Keratinocyte (primary cell): ENCODE data around the gene GID8. TPM values are rescaled to one million over a fixed set of nuclear protein-coding genes. Genes with fewer than 3 reads are reported as not detected.

ENCODE experiments used
- DNase-seq: peaks from one replicate; pipeline ENCODE4 v3.0.0-alpha.2; 2011; ENCODE audit warnings: low read depth, missing footprints, low spot score
- FAIRE-seq: peaks from 2 replicates; lab custom pipeline; 2011; peaks lifted over from hg19 to GRCh38; lab: Jason Lieb, UNC
- H2AFZ ChIP-seq: 2 replicates; pipeline ENCODE4 v1.6.0; 2012; ENCODE audit warnings: low read length, control low read depth, inconsistent platforms; ENCODE audit not compliant: control insufficient read depth
- H3K27ac ChIP-seq: 2 replicates; pipeline ENCODE4 v1.5.1; 2011; ENCODE audit warnings: low read length; ENCODE audit not compliant: control insufficient read depth, insufficient read depth
- H3K27me3 ChIP-seq: 3 replicates; pipeline ENCODE4 v1.6.0; 2011; ENCODE audit warnings: low read length; ENCODE audit not compliant: control insufficient read depth, insufficient read depth; ENCODE audit errors: extremely low read depth
- H3K36me3 ChIP-seq, 2 experiments: 2 replicates in 1 of 2; 3 replicates in 1 of 2; pipeline ENCODE4 v1.5.1; 2011; ENCODE audit warnings: low read length in 2 of 2, mild to moderate bottlenecking in 1 of 2; ENCODE audit not compliant: control insufficient read depth in 2 of 2, insufficient read depth in 2 of 2; ENCODE audit errors: extremely low read depth in 1 of 2
- H3K4me1 ChIP-seq: 3 replicates; pipeline ENCODE4 v1.5.1; 2011; ENCODE audit warnings: low read length; ENCODE audit not compliant: control insufficient read depth, insufficient read depth; ENCODE audit errors: extremely low read depth
- H3K4me2 ChIP-seq: 3 replicates; pipeline ENCODE4 v1.6.0; 2011; ENCODE audit warnings: low read depth, low read length; ENCODE audit not compliant: control insufficient read depth, insufficient read depth; ENCODE audit errors: extremely low read depth
- H3K4me3 ChIP-seq, 3 experiments: fragments of 200-600 bp in 1 of 3; sonication (generic) in 1 of 3; 2 replicates in 2 of 3; 3 replicates in 1 of 3; pipeline ENCODE4 v1.5.1; 2011 to 2016; ENCODE audit warnings: low read length in 3 of 3, mild to moderate bottlenecking in 3 of 3, control low read depth in 2 of 3, inconsistent platforms in 1 of 3, low read depth in 1 of 3, mixed read lengths in 1 of 3, mixed run types in 1 of 3, moderate library complexity in 1 of 3; ENCODE audit not compliant: control insufficient read depth in 2 of 3, insufficient read depth in 2 of 3; ENCODE audit errors: extremely low read depth in 1 of 3
- H3K79me2 ChIP-seq: 2 replicates; pipeline ENCODE4 v1.6.0; 2012; ENCODE audit warnings: low read length; ENCODE audit not compliant: control insufficient read depth, insufficient read depth
- H3K9ac ChIP-seq: 3 replicates; pipeline ENCODE4 v1.6.0; 2011; ENCODE audit warnings: low read length; ENCODE audit not compliant: control insufficient read depth, insufficient read depth; ENCODE audit errors: extremely low read depth
- H3K9me1 ChIP-seq: 3 replicates; pipeline ENCODE4 v1.6.0; 2011; ENCODE audit warnings: low read length; ENCODE audit not compliant: control insufficient read depth, insufficient read depth; ENCODE audit errors: extremely low read depth
- H3K9me3 ChIP-seq: 2 replicates; pipeline ENCODE4 v1.5.1; 2012; ENCODE audit warnings: low read depth, low read length; ENCODE audit not compliant: control insufficient read depth
- H4K20me1 ChIP-seq: 3 replicates; pipeline ENCODE4 v1.6.0; 2011; ENCODE audit warnings: low read length; ENCODE audit not compliant: control insufficient read depth, insufficient read depth; ENCODE audit errors: extremely low read depth
- CTCF ChIP-seq, 3 experiments: IDR thresholded peaks in 1 of 3; conservative IDR thresholded peaks in 1 of 3; optimal IDR thresholded peaks in 1 of 3; 2 replicates in 2 of 3; 3 replicates in 1 of 3; pipeline versions ENCODE3 to v1.5.1; 2011; ENCODE audit warnings: low read length in 3 of 3, mild to moderate bottlenecking in 3 of 3, moderate library complexity in 2 of 3, control low read depth in 1 of 3, inconsistent platforms in 1 of 3; ENCODE audit not compliant: insufficient read depth in 2 of 3; ENCODE audit errors: extremely low read depth in 1 of 3
- EZH2 ChIP-seq: IDR thresholded peaks from one replicate; pipeline ENCODE4 v1.6.1; 2012; ENCODE audit warnings: inconsistent platforms, mild to moderate bottlenecking, low read length, moderate library complexity
- dilution Hi-C: fragments of 300-500 bp; cut with MboI; formaldehyde crosslinking; loops from one replicate; pipeline ENCODE4 v1.7.0; 2020; ENCODE audit warnings: low sequenced_read_pairs; ENCODE audit not compliant: extremely low pct_ligation_motif_present
- polyA plus RNA-seq, 5 experiments: library from polyadenylated mRNA; depleted of rRNA in 3 of 5; stranded (reverse) in 3 of 5; stranded (forward) in 1 of 5; unstranded in 1 of 5; fragments of >200 nt; gene quantifications; 1 replicate in 1 of 5; 2 replicates in 3 of 5; 3 replicates in 1 of 5; pipeline versions ENCODE4 v1.2.1 to v1.2.3, GENCODE V29; 2011 to 2012; ENCODE audit warnings: missing spikeins in 2 of 5, low read depth in 1 of 5, low replicate concordance in 1 of 5

The GID8 gene
- polyA plus RNA-seq, 1 donor (not counting 4 experiments of a cell fraction or from before 2014, with no cell fraction given), result 23.7 TPM

- Histone ChIP-seq H2AFZ (no peak overlapping the region), H3K4me2 (no peak overlapping the region), H3K27ac (no peak overlapping the region), H3K27me3 (peaks cover 24% of the 10 kb centered on the region), H3K4me3 (no peak overlapping the region), H3K9ac (no peak overlapping the region), H3K9me3 (no peaks in the 10 kb centered on the region), H4K20me1 (no peaks in the 10 kb centered on the region), H3K9me1 (no peaks in the 10 kb centered on the region), H3K36me3 (no peaks in the 10 kb centered on the region), H3K79me2 (no peaks in the 10 kb centered on the region), H3K4me1 (peaks cover 3% of the 10 kb centered on the region)
- DNase-seq (no peak), FAIRE-seq (no peak)
- dilution Hi-C loops, result no loop called here
- TF ChIP-seq EZH2 (no peak), CTCF (optimal IDR thresholded peaks at IDR 0.05 in 1 of 3, IDR thresholded peaks at IDR 0.05 in 1 of 3, conservative IDR thresholded peaks at IDR 0.05 in 1 of 3; ENCODE audit: extremely low read depth in 1 of 3, insufficient read depth in 2 of 3, low read length in 3 of 3) (no peak)
Observed at GRCh38 chr20:62957136-62958117, 19.5 kb downstream of the GID8 start.

- no peak for FAIRE-seq
- Histone ChIP-seq H3K27ac (no peak overlapping the region), H4K20me1 (no peaks in the 10 kb centered on the region), H2AFZ (no peak overlapping the region), H3K4me2 (no peak overlapping the region), H3K9me3 (no peaks in the 10 kb centered on the region), H3K4me3 (no peak overlapping the region), H3K9ac (no peak overlapping the region), H3K27me3 (peaks cover 30% of the 10 kb centered on the region), H3K4me1 (peaks cover 2% of the 10 kb centered on the region), H3K36me3 (no peaks in the 10 kb centered on the region), H3K79me2 (no peaks in the 10 kb centered on the region), H3K9me1 (no peaks in the 10 kb centered on the region)
- DNase-seq, result no peak
- dilution Hi-C loops, result no loop called here
- no peak for TF ChIP-seq CTCF (optimal IDR thresholded peaks at IDR 0.05 in 1 of 3, IDR thresholded peaks at IDR 0.05 in 1 of 3, conservative IDR thresholded peaks at IDR 0.05 in 1 of 3; ENCODE audit: extremely low read depth in 1 of 3, insufficient read depth in 2 of 3, low read length in 3 of 3)
- TF ChIP-seq EZH2, result no peak
Observed at GRCh38 chr20:62958388-62959100, 20.6 kb downstream of the GID8 start.
